Articular chondrocyte of knee joint (primary cell): ENCODE results near the gene GNAS-AS1. TPM values are rescaled to one million over a fixed set of nuclear protein-coding genes. Genes with fewer than 3 reads are reported as not detected.

ENCODE experiments used
- small RNA-seq: library from RNA; depleted of rRNA; stranded (forward); fragments of <200 nt; gene quantifications from one replicate; pipeline ENCODE3, GENCODE V24; 2012
- total RNA-seq: library from RNA; depleted of rRNA; stranded (reverse); fragments of >200 nt; gene quantifications from 2 replicates; pipeline ENCODE4 v1.2.3, GENCODE V29; 2012

GNAS-AS1 gene
- 0.32 and 0.39 TPM in 2 replicates for total RNA-seq

GRCh38 chr20:58850693-58851174 lies at the start of gene GNAS-AS1:
GNAS-AS1 (minus strand) TSS chr20:58850902.

GRCh38 chr20:58852543-58853271 lies 2.0 kb upstream of the GNAS-AS1 start, which contains the start of gene GNAS:
GNAS (plus strand) TSS chr20:58852716.

Small RNA genes lying within 50 kb of the gene (small RNA-seq; reads per million reads assigned to genes)
- not detected for gene MIR298
- not detected for gene RF02127
- not detected for gene RF02128
- not detected for gene RF02130
- gene RF02131 = not detected

Other genes with a start within 250 kb of the GNAS-AS1 start
- gene STX16, start 199.6 kb downstream of the GNAS-AS1 start, total RNA-seq = 28.2 and 32.4 TPM in 2 replicates
- gene NPEPL1, start 158.1 kb downstream of the GNAS-AS1 start, total RNA-seq = 14.5 and 14.9 TPM in 2 replicates
- gene GNAS, start 1.8 kb upstream of the GNAS-AS1 start, total RNA-seq = 434 and 469 TPM in 2 replicates
- 33.8 and 42.6 TPM in 2 replicates for gene NELFCD, start 130.4 kb upstream of the GNAS-AS1 start, total RNA-seq
- 115 and 118 TPM in 2 replicates for gene CTSZ, start 156.4 kb upstream of the GNAS-AS1 start, total RNA-seq
- not detected in 2 replicates for gene TUBB1, start 168.5 kb upstream of the GNAS-AS1 start, total RNA-seq
- 14.6 and 22.0 TPM in 2 replicates for gene ATP5F1E, start 181.4 kb upstream of the GNAS-AS1 start, total RNA-seq
- gene PRELID3B, start 191.9 kb upstream of the GNAS-AS1 start, total RNA-seq = 48.1 and 56.8 TPM in 2 replicates